HCT116 (cell line): Measurements from ENCODE around the gene HS6ST1. TPM values are rescaled to one million over a fixed set of nuclear protein-coding genes. Genes with fewer than 3 reads are reported as not detected.

Source experiments
- ATAC-seq: fragments of 200-7000 bp; cut with Tn5 transposase; 2 replicates; pipeline ENCODE4 v1.9.1; 2020; ENCODE audit warnings: mild to moderate bottlenecking, moderate library complexity
- BruUV-seq: library from RNA; stranded (reverse); fragments of 400-500 nt; replicated peaks from 2 replicates; lab custom pipeline; 2021; lab: Mats Ljungman, UMichigan
- CTCF ChIA-PET: fragments of 300-600 bp; sonication (Branson Sonifier 250); formaldehyde crosslinking; loops from one replicate; lab custom pipeline; 2021; ENCODE audit warnings: antibody characterized with exemption; lab: Charles Lee
- POLR2A ChIA-PET: fragments of 300-600, 350-600 bp; sonication (Branson Sonifier 250); formaldehyde crosslinking; loops from one replicate; lab custom pipeline; 2021; ENCODE audit warnings: antibody characterized with exemption; lab: Charles Lee
- RAD21 ChIA-PET, 2 experiments: fragments of 300-600 bp; sonication (Branson Sonifier 250); formaldehyde crosslinking; loops; one replicate each; lab custom pipeline; 2023; ENCODE audit warnings: low total read pairs in 2 of 2; ENCODE audit not compliant: uncharacterized antibody in 2 of 2, unreplicated experiment in 2 of 2, low non-redundant PET in 1 of 2; lab: Charles Lee
- DNase-seq: peaks from one replicate; pipeline ENCODE4 v3.0.0-alpha.2; 2010; ENCODE audit warnings: low read depth, low spot score
- H2AFZ ChIP-seq: fragments of 200-600 bp; shearing (Covaris generic), sonication (generic); 2 replicates; pipeline ENCODE4 v1.6.1; 2017; ENCODE audit warnings: low read depth, mixed run types, mixed read lengths, antibody characterized with exemption, low read length; ENCODE audit not compliant: poor library complexity, severe bottlenecking
- H3K27ac ChIP-seq: 2 replicates; pipeline ENCODE4 v1.5.1; 2012; ENCODE audit warnings: low read depth, low read length
- H3K27me3 ChIP-seq: fragments of 200-600 bp; sonication (generic); 2 replicates; pipeline ENCODE4 v1.6.1; 2016; ENCODE audit warnings: mixed run types, low read length, mixed read lengths; ENCODE audit not compliant: insufficient read depth
- H3K36me3 ChIP-seq, 2 experiments: fragments of 200-500 bp in 1 of 2; fragments of 200-600 bp in 1 of 2; sonication (Bioruptor generic) in 1 of 2; sonication (generic) in 1 of 2; 2 replicates each; pipeline versions ENCODE4 v1.5.1 to v1.6.1; 2014 to 2016; ENCODE audit warnings: low read length in 2 of 2, inconsistent platforms in 1 of 2, mixed read lengths in 1 of 2, mixed run types in 1 of 2; ENCODE audit not compliant: insufficient read depth in 2 of 2, control insufficient read depth in 1 of 2
- H3K4me1 ChIP-seq, 2 experiments: fragments of 200-600 bp in 1 of 2; sonication (generic) in 1 of 2; 2 replicates each; pipeline versions ENCODE4 v1.5.1 to v1.6.1; 2012 to 2017; ENCODE audit warnings: low read length in 2 of 2, inconsistent platforms in 1 of 2, mild to moderate bottlenecking in 1 of 2, mixed read lengths in 1 of 2, mixed run types in 1 of 2, moderate library complexity in 1 of 2; ENCODE audit not compliant: insufficient read depth in 2 of 2, control insufficient read depth in 1 of 2
- H3K4me2 ChIP-seq: fragments of 200-600 bp; sonication (generic); 2 replicates; pipeline ENCODE4 v1.6.1; 2017; ENCODE audit warnings: mixed run types, low read length, mixed read lengths
- H3K4me3 ChIP-seq, 2 experiments: fragments of 200-600 bp in 1 of 2; sonication (generic) in 1 of 2; replicated peaks in 1 of 2; 2 replicates each; pipeline ENCODE4 v1.5.1; 2011 to 2016; ENCODE audit warnings: low read length in 2 of 2, control low read depth in 1 of 2, low read depth in 1 of 2, mild to moderate bottlenecking in 1 of 2, mixed read lengths in 1 of 2, mixed run types in 1 of 2
- H3K79me2 ChIP-seq: fragments of 200-600 bp; sonication (generic); 2 replicates; pipeline ENCODE4 v1.6.1; 2017; ENCODE audit warnings: mild to moderate bottlenecking, mixed run types, low read length, moderate library complexity, mixed read lengths; ENCODE audit not compliant: insufficient read depth
- H3K9ac ChIP-seq: fragments of 200-600 bp; sonication (generic); 2 replicates; pipeline ENCODE4 v1.6.1; 2016; ENCODE audit warnings: low read length, mixed read lengths
- H3K9me2 ChIP-seq: fragments of 200-600 bp; sonication (generic), shearing (Covaris generic); 2 replicates; pipeline ENCODE4 v1.6.1; 2017; ENCODE audit warnings: mixed run types, mild to moderate bottlenecking, moderate library complexity; ENCODE audit not compliant: insufficient read depth
- H3K9me3 ChIP-seq, 2 experiments: fragments of 200-500 bp in 1 of 2; fragments of 200-600 bp in 1 of 2; sonication (Bioruptor generic) in 1 of 2; sonication (generic) in 1 of 2; 2 replicates each; pipeline ENCODE4 v1.6.1; 2014 to 2017; ENCODE audit warnings: low read length in 2 of 2, mixed read lengths in 2 of 2, inconsistent platforms in 1 of 2, low read depth in 1 of 2, mild to moderate bottlenecking in 1 of 2, mixed run types in 1 of 2, moderate library complexity in 1 of 2; ENCODE audit not compliant: control insufficient read depth in 1 of 2, insufficient read depth in 1 of 2
- H4K20me1 ChIP-seq: fragments of 200-600 bp; sonication (generic), shearing (Covaris generic); 2 replicates; pipeline ENCODE4 v1.6.1; 2017; ENCODE audit warnings: mixed run types, mild to moderate bottlenecking, moderate library complexity; ENCODE audit not compliant: insufficient read depth
- CBX3 ChIP-seq: IDR thresholded peaks from 2 replicates; pipeline ENCODE4 v1.6.1; 2012; ENCODE audit warnings: low read depth
- CEBPB ChIP-seq: IDR thresholded peaks from 2 replicates; pipeline ENCODE4 v1.6.1; 2012; ENCODE audit warnings: low read depth
- EGR1 ChIP-seq: IDR thresholded peaks from 2 replicates; pipeline ENCODE4 v1.6.1; 2012; ENCODE audit warnings: low read depth
- POLR2A ChIP-seq: IDR thresholded peaks from 2 replicates; pipeline ENCODE4 v1.7.0; 2011; ENCODE audit warnings: borderline replicate concordance; ENCODE audit not compliant: insufficient read depth, insufficient read length; ENCODE audit errors: extremely low read depth
- POLR2AphosphoS5 ChIP-seq: IDR thresholded peaks from 2 replicates; pipeline ENCODE4 v1.6.1; 2011; ENCODE audit warnings: mild to moderate bottlenecking, low read depth, low read length, moderate library complexity
- SRF ChIP-seq: IDR thresholded peaks from 2 replicates; pipeline ENCODE4 v1.6.1; 2012; ENCODE audit warnings: low read depth
- TCF7L2 ChIP-seq: IDR thresholded peaks from 2 replicates; pipeline ENCODE4 v1.7.0; 2011; ENCODE audit warnings: borderline replicate concordance, inconsistent platforms; ENCODE audit not compliant: insufficient read depth, insufficient read length; ENCODE audit errors: extremely low read depth
- YY1 ChIP-seq: IDR thresholded peaks from 2 replicates; pipeline ENCODE4 v1.6.1; 2011; ENCODE audit warnings: low read length, low read depth, moderate library complexity, mild to moderate bottlenecking; ENCODE audit not compliant: insufficient replicate concordance; ENCODE audit errors: extremely low read depth
- ZFX ChIP-seq: fragments of 450-650 bp; IDR thresholded peaks from 2 replicates; pipeline ENCODE4 v1.6.1; 2017
- intact Hi-C: fragments of 100-400 bp; cut with micrococcal nuclease; formaldehyde crosslinking; loops from 2 replicates; pipeline ENCODE4 v1.10.0; 2022
- total RNA-seq: library from RNA; stranded (reverse); gene quantifications from one replicate; pipeline ENCODE4 v1.2.1, GENCODE V29; 2021; ENCODE audit not compliant: unreplicated experiment
- TF ChIP-seq, protein P1 (sequence below): IDR thresholded peaks from 2 replicates; pipeline ENCODE4 v1.6.1; 2012

The HS6ST1 gene
- total RNA-seq, 1 experiment from 2014 or later, result 35.0 TPM

DNA sequence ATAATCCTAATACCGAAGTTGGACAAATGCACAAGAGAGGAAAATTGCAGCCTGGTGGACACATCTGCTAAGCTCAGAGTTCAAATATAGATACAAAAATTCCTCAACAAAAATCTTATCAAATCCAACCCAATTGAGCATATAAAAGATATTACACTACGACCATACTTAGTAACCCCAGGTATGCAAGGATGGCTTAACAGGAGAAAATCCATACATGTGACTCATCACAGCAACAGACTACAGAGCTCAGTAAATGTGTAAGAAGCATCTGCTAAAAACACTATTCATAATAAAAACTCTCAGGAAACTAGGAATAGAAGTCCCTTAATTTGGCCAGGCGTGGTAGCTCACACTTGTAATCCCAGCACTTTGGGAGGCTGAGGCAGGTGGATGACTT lies 28.3 kb downstream of the HS6ST1 start:
- Histone ChIP-seq H3K9me2 (no peaks in the 10 kb centered on the region), H3K27ac (no peak overlapping the region), H3K79me2 (peaks cover 83% of the 10 kb centered on the region), H3K4me3 (no peak overlapping the region), H2AFZ (no peak overlapping the region), H3K9ac (no peak overlapping the region), H3K4me2 (no peak overlapping the region), H3K36me3 (peaks cover 0 to 3% of the 10 kb centered on the region in 2 experiments; a peak in 1 of 4 replicates), H3K27me3 (no peaks in the 10 kb centered on the region), H3K4me1 (peaks cover 0 to 12% of the 10 kb centered on the region in 2 experiments; a peak in 2 of 4 replicates), H4K20me1 (no peaks in the 10 kb centered on the region), H3K9me3 (no peaks in the 10 kb centered on the region)
- ChIA-PET POLR2A (no interaction called here), CTCF (no interaction called here), RAD21 (interaction anchor here in 1 of 2 experiments (0.7 kb wide), 1 partner anchor 420 kb away, joined by 5 read pairs; no protein-coding TSS in a partner anchor)
- TF ChIP-seq POLR2A (no peak), ZFX (no peak), EGR1 (no peak), TCF7L2 (no peak), CBX3 (no peak), YY1 (no peak), CEBPB (no peak), SRF (no peak), POLR2AphosphoS5 (no peak)
- TF ChIP-seq, protein P1, sequence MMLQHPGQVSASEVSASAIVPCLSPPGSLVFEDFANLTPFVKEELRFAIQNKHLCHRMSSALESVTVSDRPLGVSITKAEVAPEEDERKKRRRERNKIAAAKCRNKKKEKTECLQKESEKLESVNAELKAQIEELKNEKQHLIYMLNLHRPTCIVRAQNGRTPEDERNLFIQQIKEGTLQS, result no peak
- intact Hi-C loops, result no loop called here
- DNase-seq, result no peak
- ATAC-seq, result no peak
- no TSS peak for BruUV-seq

DNA sequence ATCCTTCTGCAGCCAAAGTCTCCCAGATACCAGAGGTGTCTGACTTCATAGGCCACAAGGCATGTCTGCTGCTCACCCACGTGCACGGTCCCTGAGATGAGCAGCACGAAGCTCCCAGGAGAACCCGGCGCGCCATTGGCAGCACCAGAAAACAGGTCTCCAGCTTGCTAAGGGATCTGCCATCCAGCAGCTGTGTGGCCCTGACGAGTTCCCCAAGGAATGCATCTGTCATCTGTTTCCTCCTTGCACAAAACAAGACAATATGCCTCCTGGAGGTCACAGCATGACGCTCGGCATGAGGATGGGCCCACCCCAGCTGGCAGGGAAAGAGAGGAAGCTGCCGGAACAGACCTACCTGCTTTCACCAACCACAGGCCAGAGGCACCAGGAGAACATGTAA lies 29.2 kb downstream of the HS6ST1 start:
- H3K4me1 ChIP-seq, result peaks cover 0 to 12% of the 10 kb centered on the region in 2 experiments; a peak in 2 of 4 replicates

More for the DNA sequence above, 29.2 kb downstream of the HS6ST1 start:
- no TSS peak for BruUV-seq
- CTCF ChIA-PET, result no interaction called here
- H3K27ac ChIP-seq, result no peak overlapping the region
- no peaks in the 10 kb centered on the region for H3K9me2 ChIP-seq
- intact Hi-C loops, result no loop called here
- H4K20me1 ChIP-seq, result no peaks in the 10 kb centered on the region
- RAD21 ChIA-PET, result no interaction called here
- DNase-seq, result no peak
- ATAC-seq, result no peak
- H3K27me3 ChIP-seq, result no peaks in the 10 kb centered on the region
- no peak overlapping the region for H3K9ac ChIP-seq
- POLR2A ChIA-PET, result no interaction called here
- no peak overlapping the region for H3K4me2 ChIP-seq
- H2AFZ ChIP-seq, result no peak overlapping the region
- H3K36me3 ChIP-seq, result peaks cover 0 to 3% of the 10 kb centered on the region in 2 experiments; a peak in 1 of 4 replicates
- H3K79me2 ChIP-seq, result peaks cover 83% of the 10 kb centered on the region
- no peak overlapping the region for H3K4me3 ChIP-seq
- TF ChIP-seq EGR1, result no peak
- no peak for TF ChIP-seq ZFX
- no peak for TF ChIP-seq SRF
- H3K9me3 ChIP-seq, result no peaks in the 10 kb centered on the region
